ENCODE measurements around the gene RBFOX2. TPM values are rescaled to one million over a fixed set of nuclear protein-coding genes. Genes with fewer than 3 reads are reported as not detected.

RBFOX2 gene
- polyA plus RNA-seq, 1 of the 3 experiments (the other 2 are of a cell fraction) = 115 TPM

DNA sequence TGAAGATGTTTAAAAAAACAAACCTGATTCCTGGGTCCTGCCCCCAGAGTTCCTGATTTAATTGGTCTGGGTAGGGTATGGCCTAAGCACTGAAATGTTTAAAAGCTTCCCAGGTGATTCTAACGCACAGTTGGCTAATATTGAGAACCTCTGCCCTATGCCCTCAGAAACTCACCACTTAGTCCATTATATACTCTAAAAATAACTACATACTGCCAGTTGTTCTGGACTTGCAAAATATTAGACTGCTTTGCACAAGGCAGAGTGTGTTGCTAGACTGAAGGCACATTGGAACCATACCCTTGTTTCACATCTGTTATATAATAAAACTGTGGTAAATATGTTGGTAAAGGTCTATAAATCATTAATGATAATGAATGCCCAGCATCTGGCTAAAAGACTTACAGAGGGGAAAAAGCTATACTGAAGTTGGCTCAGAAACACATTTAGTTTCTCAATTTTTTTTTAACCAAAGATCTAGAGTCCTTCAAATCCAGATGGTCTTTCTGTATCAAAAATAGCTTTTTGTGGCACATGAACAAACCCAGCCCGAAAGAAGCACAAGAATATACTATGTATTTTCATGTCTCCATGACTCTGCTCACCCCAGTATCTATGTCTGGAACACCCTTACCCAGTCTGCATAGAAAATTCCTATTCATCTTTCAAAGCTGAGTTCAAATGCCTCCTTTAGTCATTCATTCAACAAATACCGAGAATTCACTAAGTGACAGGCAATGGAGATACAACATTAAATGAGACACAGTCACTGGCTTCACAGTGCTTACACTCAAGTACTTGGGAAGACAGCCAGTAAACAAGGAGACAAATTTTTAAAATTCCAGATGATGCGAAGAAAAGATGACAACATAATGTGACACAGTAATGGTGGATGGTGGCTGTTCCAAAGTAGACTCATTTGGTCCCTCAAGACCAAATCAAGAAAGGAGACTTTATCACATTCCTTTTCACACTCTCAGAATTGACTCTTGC is 44.1 kb downstream of the RBFOX2 start:
- Histone ChIP-seq H2AFZ (ENCODE audit: low read depth) (no peak overlapping the region), H3F3A (replicated peaks; ENCODE audit: insufficient read depth) (peaks cover 7% of the 10 kb centered on the region), H3K9me2 (no peaks in the 10 kb centered on the region), H3K4me1 (ENCODE audit: control insufficient read depth in 1 of 2, insufficient read depth in 2 of 2, low read depth in 1 of 2, low read length in 1 of 2) (peaks cover 33 to 41% of the 10 kb centered on the region in 2 experiments; a peak in 3 of 4 replicates), H3K4me3 (ENCODE audit: low read depth in 2 of 2, low read length in 1 of 2) (no peak overlapping the region), H3K9me3 (no peaks in the 10 kb centered on the region), H3K4me2 (no peak overlapping the region), H3K27ac (ENCODE audit: low read depth in 2 of 2, low read length in 1 of 2) (peak overlapping the region in 1 of 2 experiments; percentile 50; a peak in 2 of 4 replicates), H3K9ac (no peak overlapping the region), H3K27me3 (ENCODE audit: insufficient read depth) (no peaks in the 10 kb centered on the region), H4K20me1 (ENCODE audit: insufficient read depth) (0 out of 2 replicates have a peak, but pooled peaks cover 6% of the 10 kb centered on the region), H3K36me3 (replicated peaks in 1 of 2; ENCODE audit: control insufficient read depth in 1 of 2, insufficient read depth in 2 of 2, low read length in 1 of 2) (peaks cover 10 to 17% of the 10 kb centered on the region in 2 experiments), H3K79me2 (ENCODE audit: insufficient read depth) (peaks cover 99% of the 10 kb centered on the region)
- CTCF ChIA-PET = interaction anchor here (1.0 to 3.2 kb wide), 6 partner anchors 9 to 82 kb away, joined by 3 to 16 read pairs (median 6); no protein-coding TSS in a partner anchor
- POLR2A ChIA-PET = no interaction called here
- TF ChIP-seq, protein P1, sequence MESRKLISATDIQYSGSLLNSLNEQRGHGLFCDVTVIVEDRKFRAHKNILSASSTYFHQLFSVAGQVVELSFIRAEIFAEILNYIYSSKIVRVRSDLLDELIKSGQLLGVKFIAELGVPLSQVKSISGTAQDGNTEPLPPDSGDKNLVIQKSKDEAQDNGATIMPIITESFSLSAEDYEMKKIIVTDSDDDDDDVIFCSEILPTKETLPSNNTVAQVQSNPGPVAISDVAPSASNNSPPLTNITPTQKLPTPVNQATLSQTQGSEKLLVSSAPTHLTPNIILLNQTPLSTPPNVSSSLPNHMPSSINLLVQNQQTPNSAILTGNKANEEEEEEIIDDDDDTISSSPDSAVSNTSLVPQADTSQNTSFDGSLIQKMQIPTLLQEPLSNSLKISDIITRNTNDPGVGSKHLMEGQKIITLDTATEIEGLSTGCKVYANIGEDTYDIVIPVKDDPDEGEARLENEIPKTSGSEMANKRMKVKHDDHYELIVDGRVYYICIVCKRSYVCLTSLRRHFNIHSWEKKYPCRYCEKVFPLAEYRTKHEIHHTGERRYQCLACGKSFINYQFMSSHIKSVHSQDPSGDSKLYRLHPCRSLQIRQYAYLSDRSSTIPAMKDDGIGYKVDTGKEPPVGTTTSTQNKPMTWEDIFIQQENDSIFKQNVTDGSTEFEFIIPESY (IDR thresholded peaks at IDR 0.05; ENCODE audit: borderline replicate concordance, low read depth) = no peak
- TF ChIP-seq, protein P2, sequence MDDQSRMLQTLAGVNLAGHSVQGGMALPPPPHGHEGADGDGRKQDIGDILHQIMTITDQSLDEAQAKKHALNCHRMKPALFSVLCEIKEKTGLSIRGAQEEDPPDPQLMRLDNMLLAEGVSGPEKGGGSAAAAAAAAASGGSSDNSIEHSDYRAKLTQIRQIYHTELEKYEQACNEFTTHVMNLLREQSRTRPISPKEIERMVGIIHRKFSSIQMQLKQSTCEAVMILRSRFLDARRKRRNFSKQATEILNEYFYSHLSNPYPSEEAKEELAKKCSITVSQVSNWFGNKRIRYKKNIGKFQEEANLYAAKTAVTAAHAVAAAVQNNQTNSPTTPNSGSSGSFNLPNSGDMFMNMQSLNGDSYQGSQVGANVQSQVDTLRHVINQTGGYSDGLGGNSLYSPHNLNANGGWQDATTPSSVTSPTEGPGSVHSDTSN (IDR thresholded peaks at IDR 0.05) = no peak
- no peak for TF ChIP-seq FOXJ3 (CRISPR knock-in tag; IDR thresholded peaks at IDR 0.05)
- no peak for TF ChIP-seq NFIC (IDR thresholded peaks at IDR 0.05; ENCODE audit: borderline replicate concordance)
- TF ChIP-seq TCF12 (IDR thresholded peaks at IDR 0.05) = no peak
- TF ChIP-seq, protein P3, sequence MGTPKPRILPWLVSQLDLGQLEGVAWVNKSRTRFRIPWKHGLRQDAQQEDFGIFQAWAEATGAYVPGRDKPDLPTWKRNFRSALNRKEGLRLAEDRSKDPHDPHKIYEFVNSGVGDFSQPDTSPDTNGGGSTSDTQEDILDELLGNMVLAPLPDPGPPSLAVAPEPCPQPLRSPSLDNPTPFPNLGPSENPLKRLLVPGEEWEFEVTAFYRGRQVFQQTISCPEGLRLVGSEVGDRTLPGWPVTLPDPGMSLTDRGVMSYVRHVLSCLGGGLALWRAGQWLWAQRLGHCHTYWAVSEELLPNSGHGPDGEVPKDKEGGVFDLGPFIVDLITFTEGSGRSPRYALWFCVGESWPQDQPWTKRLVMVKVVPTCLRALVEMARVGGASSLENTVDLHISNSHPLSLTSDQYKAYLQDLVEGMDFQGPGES (IDR thresholded peaks at IDR 0.05; ENCODE audit: low read depth, low read length) = no peak
- TF ChIP-seq CHD2 (IDR thresholded peaks at IDR 0.05; ENCODE audit: low read length, partially characterized antibody) = no peak
- TF ChIP-seq MXI1 (IDR thresholded peaks at IDR 0.05; ENCODE audit: low read depth, low read length) = no peak
- TF ChIP-seq, protein P4, sequence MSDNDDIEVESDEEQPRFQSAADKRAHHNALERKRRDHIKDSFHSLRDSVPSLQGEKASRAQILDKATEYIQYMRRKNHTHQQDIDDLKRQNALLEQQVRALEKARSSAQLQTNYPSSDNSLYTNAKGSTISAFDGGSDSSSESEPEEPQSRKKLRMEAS (IDR thresholded peaks at IDR 0.05; ENCODE audit: low read depth) = no peak
- no peak for TF ChIP-seq POLR2AphosphoS5 (IDR thresholded peaks at IDR 0.05; ENCODE audit: low read depth, low read length)
- TF ChIP-seq RXRA (IDR thresholded peaks at IDR 0.05; ENCODE audit: borderline replicate concordance, low read depth) = no peak
- TF ChIP-seq, protein P5, sequence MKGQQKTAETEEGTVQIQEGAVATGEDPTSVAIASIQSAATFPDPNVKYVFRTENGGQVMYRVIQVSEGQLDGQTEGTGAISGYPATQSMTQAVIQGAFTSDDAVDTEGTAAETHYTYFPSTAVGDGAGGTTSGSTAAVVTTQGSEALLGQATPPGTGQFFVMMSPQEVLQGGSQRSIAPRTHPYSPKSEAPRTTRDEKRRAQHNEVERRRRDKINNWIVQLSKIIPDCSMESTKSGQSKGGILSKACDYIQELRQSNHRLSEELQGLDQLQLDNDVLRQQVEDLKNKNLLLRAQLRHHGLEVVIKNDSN (IDR thresholded peaks at IDR 0.05; ENCODE audit: borderline replicate concordance, low read depth) = no peak
- no peak for TF ChIP-seq ELF1 (IDR thresholded peaks at IDR 0.05)
- no peak for TF ChIP-seq TEAD4 (IDR thresholded peaks at IDR 0.05; ENCODE audit: borderline replicate concordance, insufficient read depth)
- TF ChIP-seq, protein P6, sequence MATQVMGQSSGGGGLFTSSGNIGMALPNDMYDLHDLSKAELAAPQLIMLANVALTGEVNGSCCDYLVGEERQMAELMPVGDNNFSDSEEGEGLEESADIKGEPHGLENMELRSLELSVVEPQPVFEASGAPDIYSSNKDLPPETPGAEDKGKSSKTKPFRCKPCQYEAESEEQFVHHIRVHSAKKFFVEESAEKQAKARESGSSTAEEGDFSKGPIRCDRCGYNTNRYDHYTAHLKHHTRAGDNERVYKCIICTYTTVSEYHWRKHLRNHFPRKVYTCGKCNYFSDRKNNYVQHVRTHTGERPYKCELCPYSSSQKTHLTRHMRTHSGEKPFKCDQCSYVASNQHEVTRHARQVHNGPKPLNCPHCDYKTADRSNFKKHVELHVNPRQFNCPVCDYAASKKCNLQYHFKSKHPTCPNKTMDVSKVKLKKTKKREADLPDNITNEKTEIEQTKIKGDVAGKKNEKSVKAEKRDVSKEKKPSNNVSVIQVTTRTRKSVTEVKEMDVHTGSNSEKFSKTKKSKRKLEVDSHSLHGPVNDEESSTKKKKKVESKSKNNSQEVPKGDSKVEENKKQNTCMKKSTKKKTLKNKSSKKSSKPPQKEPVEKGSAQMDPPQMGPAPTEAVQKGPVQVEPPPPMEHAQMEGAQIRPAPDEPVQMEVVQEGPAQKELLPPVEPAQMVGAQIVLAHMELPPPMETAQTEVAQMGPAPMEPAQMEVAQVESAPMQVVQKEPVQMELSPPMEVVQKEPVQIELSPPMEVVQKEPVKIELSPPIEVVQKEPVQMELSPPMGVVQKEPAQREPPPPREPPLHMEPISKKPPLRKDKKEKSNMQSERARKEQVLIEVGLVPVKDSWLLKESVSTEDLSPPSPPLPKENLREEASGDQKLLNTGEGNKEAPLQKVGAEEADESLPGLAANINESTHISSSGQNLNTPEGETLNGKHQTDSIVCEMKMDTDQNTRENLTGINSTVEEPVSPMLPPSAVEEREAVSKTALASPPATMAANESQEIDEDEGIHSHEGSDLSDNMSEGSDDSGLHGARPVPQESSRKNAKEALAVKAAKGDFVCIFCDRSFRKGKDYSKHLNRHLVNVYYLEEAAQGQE (IDR thresholded peaks at IDR 0.05; ENCODE audit: low read depth, low read length) = no peak
- WGBS (ENCODE audit: low lambda C conversion rate) = 95% methylated on average over 4 of the region's 4 CpGs
- DNase-seq = no peak
